ENCODE measurements around the gene TMEM91.
A peak's percentile ranks its signal among the peaks of the same experiment; 100 is the strongest.

DNA sequence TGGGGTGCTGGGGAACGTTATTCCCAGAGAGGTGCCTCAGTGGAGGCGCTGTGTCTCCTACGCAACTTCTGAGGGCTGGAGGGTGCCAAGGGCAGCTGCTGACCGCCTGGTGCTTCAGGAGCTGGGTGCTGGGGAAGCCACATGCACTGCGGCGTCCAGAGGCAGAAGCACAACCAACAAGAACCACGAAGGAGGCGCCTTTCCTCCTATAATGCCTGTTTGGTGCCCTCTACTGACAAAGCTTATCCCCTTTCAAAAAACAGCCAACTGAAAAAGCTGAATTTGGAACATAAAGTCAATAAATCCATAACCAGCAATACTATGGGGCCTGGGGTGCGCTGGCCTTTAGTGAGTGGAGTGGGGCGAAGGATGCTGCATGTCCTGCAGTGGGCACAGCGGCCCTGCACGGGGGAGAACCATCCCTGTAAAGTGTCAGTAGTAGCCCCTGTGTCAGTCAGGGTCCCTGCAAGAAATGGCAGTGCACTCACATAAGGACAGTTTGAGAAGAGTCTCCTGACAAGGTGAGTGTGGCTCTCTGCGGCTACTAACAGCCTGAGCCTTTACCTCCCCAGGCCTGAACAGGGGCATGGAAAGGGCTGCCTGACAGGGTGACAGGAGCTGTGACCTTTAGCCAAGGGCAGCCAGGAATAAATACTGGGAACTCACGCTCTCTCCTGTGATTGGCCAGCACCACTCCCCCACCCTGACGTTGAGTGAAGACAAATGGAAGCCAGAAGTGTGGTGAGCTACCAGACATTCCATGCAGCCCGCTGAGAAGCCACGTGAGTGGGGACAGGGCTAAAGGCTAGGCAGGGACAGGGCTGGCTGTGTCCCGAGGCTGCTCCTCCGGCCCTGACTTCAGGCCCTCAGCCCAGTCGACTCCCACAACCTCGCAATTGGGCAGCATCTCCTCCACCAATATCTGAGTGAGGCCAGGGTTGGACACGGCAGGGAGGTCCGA is 55.4 kb downstream of the TMEM91 start:
- TF ChIP-seq, protein P1, sequence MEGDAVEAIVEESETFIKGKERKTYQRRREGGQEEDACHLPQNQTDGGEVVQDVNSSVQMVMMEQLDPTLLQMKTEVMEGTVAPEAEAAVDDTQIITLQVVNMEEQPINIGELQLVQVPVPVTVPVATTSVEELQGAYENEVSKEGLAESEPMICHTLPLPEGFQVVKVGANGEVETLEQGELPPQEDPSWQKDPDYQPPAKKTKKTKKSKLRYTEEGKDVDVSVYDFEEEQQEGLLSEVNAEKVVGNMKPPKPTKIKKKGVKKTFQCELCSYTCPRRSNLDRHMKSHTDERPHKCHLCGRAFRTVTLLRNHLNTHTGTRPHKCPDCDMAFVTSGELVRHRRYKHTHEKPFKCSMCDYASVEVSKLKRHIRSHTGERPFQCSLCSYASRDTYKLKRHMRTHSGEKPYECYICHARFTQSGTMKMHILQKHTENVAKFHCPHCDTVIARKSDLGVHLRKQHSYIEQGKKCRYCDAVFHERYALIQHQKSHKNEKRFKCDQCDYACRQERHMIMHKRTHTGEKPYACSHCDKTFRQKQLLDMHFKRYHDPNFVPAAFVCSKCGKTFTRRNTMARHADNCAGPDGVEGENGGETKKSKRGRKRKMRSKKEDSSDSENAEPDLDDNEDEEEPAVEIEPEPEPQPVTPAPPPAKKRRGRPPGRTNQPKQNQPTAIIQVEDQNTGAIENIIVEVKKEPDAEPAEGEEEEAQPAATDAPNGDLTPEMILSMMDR (IDR thresholded peaks at IDR 0.05), result peak; percentile 33
- TF ChIP-seq GATA2 (CRISPR knock-in tag; IDR thresholded peaks at IDR 0.05) (no peak), EP300 (IDR thresholded peaks at IDR 0.05; ENCODE audit: borderline replicate concordance in 1 of 2, low read depth in 1 of 2, low read length in 1 of 2) (no peak), NRF1 (IDR thresholded peaks at IDR 0.05; ENCODE audit: low read depth, low read length) (no peak), MEF2A (IDR thresholded peaks at IDR 0.05; ENCODE audit: borderline replicate concordance, low read depth) (no peak), TAF1 (IDR thresholded peaks at IDR 0.05; ENCODE audit: borderline replicate concordance, low read depth, low read length) (no peak), RFX5 (IDR thresholded peaks at IDR 0.05; ENCODE audit: low read length) (no peak), POLR2AphosphoS5 (IDR thresholded peaks at IDR 0.05; ENCODE audit: low read depth, low read length) (no peak)
- TF ChIP-seq, protein P2, sequence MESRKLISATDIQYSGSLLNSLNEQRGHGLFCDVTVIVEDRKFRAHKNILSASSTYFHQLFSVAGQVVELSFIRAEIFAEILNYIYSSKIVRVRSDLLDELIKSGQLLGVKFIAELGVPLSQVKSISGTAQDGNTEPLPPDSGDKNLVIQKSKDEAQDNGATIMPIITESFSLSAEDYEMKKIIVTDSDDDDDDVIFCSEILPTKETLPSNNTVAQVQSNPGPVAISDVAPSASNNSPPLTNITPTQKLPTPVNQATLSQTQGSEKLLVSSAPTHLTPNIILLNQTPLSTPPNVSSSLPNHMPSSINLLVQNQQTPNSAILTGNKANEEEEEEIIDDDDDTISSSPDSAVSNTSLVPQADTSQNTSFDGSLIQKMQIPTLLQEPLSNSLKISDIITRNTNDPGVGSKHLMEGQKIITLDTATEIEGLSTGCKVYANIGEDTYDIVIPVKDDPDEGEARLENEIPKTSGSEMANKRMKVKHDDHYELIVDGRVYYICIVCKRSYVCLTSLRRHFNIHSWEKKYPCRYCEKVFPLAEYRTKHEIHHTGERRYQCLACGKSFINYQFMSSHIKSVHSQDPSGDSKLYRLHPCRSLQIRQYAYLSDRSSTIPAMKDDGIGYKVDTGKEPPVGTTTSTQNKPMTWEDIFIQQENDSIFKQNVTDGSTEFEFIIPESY (IDR thresholded peaks at IDR 0.05; ENCODE audit: borderline replicate concordance, low read depth), result no peak

All from SK-N-SH (cell line).